ENCODE data around the gene ITGBL1.

Gene ITGBL1

GRCh38 chr13:101749584-101749983 lies 297.1 kb downstream of the ITGBL1 start:
- Histone ChIP-seq H3K4me3 (ENCODE audit: low read length, poor library complexity, severe bottlenecking) (no peak overlapping the region), H2AFZ (ENCODE audit: low read length) (no peak overlapping the region), H3K36me3 (ENCODE audit: insufficient read depth, low read length) (no peaks in the 10 kb centered on the region)

GRCh38 chr13:101751488-101751887 lies 299.0 kb downstream of the ITGBL1 start:
- Histone ChIP-seq H3K36me3 (ENCODE audit: insufficient read depth, low read length) (no peaks in the 10 kb centered on the region), H3K79me2 (ENCODE audit: insufficient read depth, low read length) (no peaks in the 10 kb centered on the region), H3K9ac (ENCODE audit: low read depth, low read length, poor library complexity, severe bottlenecking) (no peak overlapping the region), H4K20me1 (ENCODE audit: insufficient read depth, low read length, poor library complexity, severe bottlenecking) (no peaks in the 10 kb centered on the region), H3K9me2 (replicated peaks; ENCODE audit: low read depth, low read length) (no peaks in the 10 kb centered on the region), H3F3A (ENCODE audit: low read depth) (no peaks in the 10 kb centered on the region), H3K27me3 (ENCODE audit: insufficient read depth, low read length, poor library complexity, severe bottlenecking) (no peaks in the 10 kb centered on the region), H2AFZ (ENCODE audit: low read length) (no peak overlapping the region), H3K9me3 (ENCODE audit: insufficient read depth, low read depth, low read length) (no peaks in the 10 kb centered on the region), H3K4me1 (ENCODE audit: insufficient read depth, low read length, poor library complexity, severe bottlenecking) (no peaks in the 10 kb centered on the region), H3K4me2 (ENCODE audit: low read depth, low read length, poor library complexity, severe bottlenecking) (no peak overlapping the region), H3K4me3 (ENCODE audit: low read length, poor library complexity, severe bottlenecking) (no peak overlapping the region)
- TF ChIP-seq CTCF (conservative IDR thresholded peaks at IDR 0.05; ENCODE audit: low read length): no peak

More at GRCh38 chr13:101749584-101749983, 297.1 kb downstream of the ITGBL1 start:
- TF ChIP-seq CTCF (conservative IDR thresholded peaks at IDR 0.05; ENCODE audit: low read length) (no peak), EZH2phosphoT487 (IDR thresholded peaks at IDR 0.05; ENCODE audit: borderline replicate concordance) (no peak)
- Histone ChIP-seq H3K4me2 (ENCODE audit: low read depth, low read length, poor library complexity, severe bottlenecking) (no peak overlapping the region), H3K9ac (ENCODE audit: low read depth, low read length, poor library complexity, severe bottlenecking) (no peak overlapping the region), H3K79me2 (ENCODE audit: insufficient read depth, low read length) (no peaks in the 10 kb centered on the region), H3K9me3 (ENCODE audit: insufficient read depth, low read depth, low read length) (no peaks in the 10 kb centered on the region), H3K9me2 (replicated peaks; ENCODE audit: low read depth, low read length) (no peaks in the 10 kb centered on the region), H3K27me3 (ENCODE audit: insufficient read depth, low read length, poor library complexity, severe bottlenecking) (no peaks in the 10 kb centered on the region), H3F3A (ENCODE audit: low read depth) (no peaks in the 10 kb centered on the region), H3K4me1 (ENCODE audit: insufficient read depth, low read length, poor library complexity, severe bottlenecking) (no peaks in the 10 kb centered on the region), H4K20me1 (ENCODE audit: insufficient read depth, low read length, poor library complexity, severe bottlenecking) (no peaks in the 10 kb centered on the region)

DNA sequence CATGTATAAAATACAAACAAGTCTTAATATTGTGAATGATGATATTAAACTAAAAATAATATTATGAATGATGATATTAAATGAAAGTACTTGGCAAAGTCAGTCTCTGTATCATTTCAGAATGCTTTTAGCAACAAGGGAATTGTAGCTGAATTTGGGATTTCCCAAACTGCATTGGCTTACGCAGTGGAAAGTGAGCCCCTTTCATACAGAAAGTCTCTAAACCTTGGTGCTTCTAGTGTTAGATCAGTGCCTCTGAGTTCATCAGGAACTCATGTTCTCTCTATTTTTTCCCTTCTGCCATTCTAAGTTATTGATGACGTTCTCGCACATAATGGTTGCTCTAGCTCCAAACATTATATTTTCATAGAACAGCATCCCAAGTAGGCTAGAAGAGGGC lies 300.0 kb downstream of the ITGBL1 start:
- Histone ChIP-seq H3K36me3 (ENCODE audit: insufficient read depth, low read length) (no peaks in the 10 kb centered on the region), H3F3A (ENCODE audit: low read depth) (no peaks in the 10 kb centered on the region)

More for the DNA sequence above, 300.0 kb downstream of the ITGBL1 start:
- Histone ChIP-seq H3K4me2 (ENCODE audit: low read depth, low read length, poor library complexity, severe bottlenecking) (no peak overlapping the region), H3K4me3 (ENCODE audit: low read length, poor library complexity, severe bottlenecking) (no peak overlapping the region), H3K9me3 (ENCODE audit: insufficient read depth, low read depth, low read length) (no peaks in the 10 kb centered on the region), H3K4me1 (ENCODE audit: insufficient read depth, low read length, poor library complexity, severe bottlenecking) (no peaks in the 10 kb centered on the region), H2AFZ (ENCODE audit: low read length) (no peak overlapping the region), H3K9me2 (replicated peaks; ENCODE audit: low read depth, low read length) (no peaks in the 10 kb centered on the region), H3K9ac (ENCODE audit: low read depth, low read length, poor library complexity, severe bottlenecking) (no peak overlapping the region), H4K20me1 (ENCODE audit: insufficient read depth, low read length, poor library complexity, severe bottlenecking) (no peaks in the 10 kb centered on the region), H3K27me3 (ENCODE audit: insufficient read depth, low read length, poor library complexity, severe bottlenecking) (no peaks in the 10 kb centered on the region), H3K79me2 (ENCODE audit: insufficient read depth, low read length) (no peaks in the 10 kb centered on the region)
- TF ChIP-seq CTCF (conservative IDR thresholded peaks at IDR 0.05; ENCODE audit: low read length) (no peak), EZH2phosphoT487 (IDR thresholded peaks at IDR 0.05; ENCODE audit: borderline replicate concordance) (no peak)

Data from Loucy (cell line).